GM12875 (cell line): ENCODE results near the gene ADORA2B.

Experiments used
- H3K4me3 ChIP-seq: one replicate; pipeline ENCODE4 v1.5.1; 2011; ENCODE audit warnings: low read depth, low read length, control low read depth
- CTCF ChIP-seq: IDR thresholded peaks from 2 replicates; pipeline ENCODE4 v1.5.1; 2011; ENCODE audit warnings: low read depth, mild to moderate bottlenecking, control low read depth, inconsistent platforms, low read length, moderate library complexity, borderline replicate concordance; ENCODE audit not compliant: insufficient read depth

Gene ADORA2B

GRCh38 chr17:15917021-15917437, 27.9 kb upstream of the ADORA2B start:
- no peak for TF ChIP-seq CTCF
- no peak overlapping the region for H3K4me3 ChIP-seq

- no peak overlapping the region for H3K4me3 ChIP-seq
- TF ChIP-seq CTCF, result no peak
Measured at GRCh38 chr17:15917438-15918027, 27.4 kb upstream of the ADORA2B start.

- no peak for TF ChIP-seq CTCF
- no peak overlapping the region for H3K4me3 ChIP-seq
Measured at GRCh38 chr17:15918261-15918660, 26.7 kb upstream of the ADORA2B start.

GRCh38 chr17:15918661-15919259, 26.2 kb upstream of the ADORA2B start:
- TF ChIP-seq CTCF, result no peak

GRCh38 chr17:15919466-15919865, 25.5 kb upstream of the ADORA2B start:
- TF ChIP-seq CTCF, result no peak

More at GRCh38 chr17:15918661-15919259, 26.2 kb upstream of the ADORA2B start:
- no peak overlapping the region for H3K4me3 ChIP-seq

GRCh38 chr17:15920758-15921239, 24.1 kb upstream of the ADORA2B start:
- TF ChIP-seq CTCF, result no peak
- no peak overlapping the region for H3K4me3 ChIP-seq

More at GRCh38 chr17:15919466-15919865, 25.5 kb upstream of the ADORA2B start:
- no peak overlapping the region for H3K4me3 ChIP-seq

GRCh38 chr17:15921640-15922039, 23.3 kb upstream of the ADORA2B start:
- no peak for TF ChIP-seq CTCF
- H3K4me3 ChIP-seq, result no peak overlapping the region
